Measurements from ENCODE around the gene CST3.

DNA sequence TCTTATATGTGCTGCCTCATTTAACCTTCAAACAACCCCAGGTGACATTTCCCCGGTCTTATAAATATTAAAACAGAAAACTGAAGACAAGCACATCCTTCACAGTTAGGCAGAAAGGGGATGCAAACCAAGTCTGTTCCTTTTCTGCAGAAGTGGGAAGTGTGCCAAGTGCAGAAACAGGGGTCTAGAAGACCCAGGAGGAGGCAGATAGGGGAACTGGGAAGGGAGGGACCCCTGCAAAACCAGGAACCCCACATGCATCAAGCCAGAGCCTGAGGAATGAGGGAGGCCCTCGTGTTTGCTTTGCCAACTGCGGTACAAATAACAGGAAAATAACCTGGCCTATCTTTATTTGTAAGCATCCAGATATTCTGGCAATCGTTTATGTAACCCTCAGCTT is 17.0 kb upstream of the CST3 start:
- TF ChIP-seq, protein P1, sequence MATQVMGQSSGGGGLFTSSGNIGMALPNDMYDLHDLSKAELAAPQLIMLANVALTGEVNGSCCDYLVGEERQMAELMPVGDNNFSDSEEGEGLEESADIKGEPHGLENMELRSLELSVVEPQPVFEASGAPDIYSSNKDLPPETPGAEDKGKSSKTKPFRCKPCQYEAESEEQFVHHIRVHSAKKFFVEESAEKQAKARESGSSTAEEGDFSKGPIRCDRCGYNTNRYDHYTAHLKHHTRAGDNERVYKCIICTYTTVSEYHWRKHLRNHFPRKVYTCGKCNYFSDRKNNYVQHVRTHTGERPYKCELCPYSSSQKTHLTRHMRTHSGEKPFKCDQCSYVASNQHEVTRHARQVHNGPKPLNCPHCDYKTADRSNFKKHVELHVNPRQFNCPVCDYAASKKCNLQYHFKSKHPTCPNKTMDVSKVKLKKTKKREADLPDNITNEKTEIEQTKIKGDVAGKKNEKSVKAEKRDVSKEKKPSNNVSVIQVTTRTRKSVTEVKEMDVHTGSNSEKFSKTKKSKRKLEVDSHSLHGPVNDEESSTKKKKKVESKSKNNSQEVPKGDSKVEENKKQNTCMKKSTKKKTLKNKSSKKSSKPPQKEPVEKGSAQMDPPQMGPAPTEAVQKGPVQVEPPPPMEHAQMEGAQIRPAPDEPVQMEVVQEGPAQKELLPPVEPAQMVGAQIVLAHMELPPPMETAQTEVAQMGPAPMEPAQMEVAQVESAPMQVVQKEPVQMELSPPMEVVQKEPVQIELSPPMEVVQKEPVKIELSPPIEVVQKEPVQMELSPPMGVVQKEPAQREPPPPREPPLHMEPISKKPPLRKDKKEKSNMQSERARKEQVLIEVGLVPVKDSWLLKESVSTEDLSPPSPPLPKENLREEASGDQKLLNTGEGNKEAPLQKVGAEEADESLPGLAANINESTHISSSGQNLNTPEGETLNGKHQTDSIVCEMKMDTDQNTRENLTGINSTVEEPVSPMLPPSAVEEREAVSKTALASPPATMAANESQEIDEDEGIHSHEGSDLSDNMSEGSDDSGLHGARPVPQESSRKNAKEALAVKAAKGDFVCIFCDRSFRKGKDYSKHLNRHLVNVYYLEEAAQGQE (IDR thresholded peaks at IDR 0.05; ENCODE audit: insufficient read depth in 1 of 2, low read depth in 2 of 2, low read length in 2 of 2) = no peak
- TF ChIP-seq POLR2AphosphoS5 (IDR thresholded peaks at IDR 0.05; ENCODE audit: low read depth, low read length) = no peak

Data from PFSK-1 (cell line).